Natural killer cell treated with Interleukin-12 subunit alpha and Interleukin-12 subunit beta and Interleukin-15 and Interleukin-18, amount 100 ng/mL, for 72 hours (primary cell): ENCODE data around the gene POU2F2. TPM values are rescaled to one million over a fixed set of nuclear protein-coding genes. Genes with fewer than 3 reads are reported as not detected.
"Not testable (repeated sequence)": the region's sequence is repeated elsewhere in the genome, so short reads cannot be mapped to it uniquely, and the experiment has no call there.

Source experiments
- ATAC-seq, 2 donors: fragments of 150-1000 bp; cut with Tn5 transposase in 1 of 2; sonication (Bioruptor Pico), chemical (Tn5 transposase) in 1 of 2; 2 replicates each; pipeline ENCODE4 v1.10.0; 2021
- DNase-seq: peaks from one replicate; pipeline ENCODE4 v3.0.0; 2022; ENCODE audit warnings: low spot score
- H3K27ac Mint-ChIP-seq, 2 donors: 1 replicate in 1 of 2; 2 replicates in 1 of 2; pipeline ENCODE4 v1.8.0; 2022; ENCODE audit warnings: mixed read lengths in 2 of 2, mild to moderate bottlenecking in 1 of 2, moderate library complexity in 1 of 2
- H3K27me3 Mint-ChIP-seq, 2 donors: 1 replicate in 1 of 2; 2 replicates in 1 of 2; pipeline ENCODE4 v1.8.0; 2022; ENCODE audit warnings: mixed read lengths in 2 of 2
- H3K36me3 Mint-ChIP-seq: one replicate; pipeline ENCODE4 v1.8.0; 2022; ENCODE audit warnings: mixed read lengths
- H3K4me1 Mint-ChIP-seq, 2 donors: 1 replicate in 1 of 2; 2 replicates in 1 of 2; pipeline ENCODE4 v1.8.0; 2022; ENCODE audit warnings: low read depth in 2 of 2, mixed read lengths in 2 of 2, mild to moderate bottlenecking in 1 of 2
- H3K4me3 Mint-ChIP-seq: one replicate; pipeline ENCODE4 v1.8.0; 2022; ENCODE audit warnings: mixed read lengths
- H3K9me3 Mint-ChIP-seq: 2 replicates; pipeline ENCODE4 v1.8.0; 2022; ENCODE audit warnings: mixed read lengths
- total RNA-seq, 2 donors: library from RNA; stranded (reverse); gene quantifications; one replicate each; pipeline ENCODE4 v1.2.3, GENCODE V29; 2022

The POU2F2 gene
- total RNA-seq, 2 donors from 2014 or later = 21.6 to 30.5 TPM

DNA sequence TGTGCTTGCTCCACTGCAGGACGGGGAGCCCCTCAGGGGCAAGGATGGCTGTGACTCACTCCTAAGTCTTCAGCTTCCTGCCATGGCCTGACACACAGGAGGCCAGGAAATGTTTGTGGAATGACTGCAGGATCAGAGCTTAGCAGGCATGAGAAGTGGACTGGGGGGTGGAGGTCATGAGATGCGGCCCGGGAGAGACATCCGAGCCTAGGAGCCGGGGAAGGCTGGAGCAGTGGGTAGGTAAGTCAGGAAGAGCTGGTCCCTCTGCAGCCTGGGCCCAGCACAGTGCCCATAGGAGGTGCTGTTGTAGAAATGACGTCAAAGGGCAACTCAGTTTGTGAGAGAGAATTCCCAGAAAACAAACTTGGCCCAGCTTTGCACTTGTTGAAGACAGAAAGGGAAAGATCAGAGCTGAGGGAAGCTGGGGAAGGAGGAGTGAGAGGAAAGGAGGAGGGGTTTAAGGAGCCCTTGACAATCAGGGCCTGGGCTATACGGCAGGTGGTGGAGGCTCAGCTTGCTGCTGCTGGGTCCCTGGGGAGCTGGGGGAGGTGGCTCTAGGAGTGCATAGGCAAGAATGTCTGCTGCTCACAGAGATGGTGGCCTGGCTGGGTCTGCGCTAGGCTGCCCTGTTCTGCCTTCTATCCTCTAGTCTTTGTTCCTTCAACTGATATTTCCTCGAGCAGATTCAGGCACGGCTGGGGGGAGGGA, 18.5 kb downstream of the POU2F2 start:
- H3K9me3 Mint-ChIP-seq = no peaks in the 10 kb centered on the region
- no peaks in the 10 kb centered on the region for H3K27me3 Mint-ChIP-seq
- H3K4me3 Mint-ChIP-seq = no peak overlapping the region
- H3K36me3 Mint-ChIP-seq = peaks cover 7% of the 10 kb centered on the region
- ATAC-seq (peak in 1 of 2 donors; percentile 20), DNase-seq (no peak)
- H3K27ac Mint-ChIP-seq = peak overlapping the region; percentile 31 to 81
- H3K4me1 Mint-ChIP-seq = peaks cover 22 to 26% of the 10 kb centered on the region in 2 donors

DNA sequence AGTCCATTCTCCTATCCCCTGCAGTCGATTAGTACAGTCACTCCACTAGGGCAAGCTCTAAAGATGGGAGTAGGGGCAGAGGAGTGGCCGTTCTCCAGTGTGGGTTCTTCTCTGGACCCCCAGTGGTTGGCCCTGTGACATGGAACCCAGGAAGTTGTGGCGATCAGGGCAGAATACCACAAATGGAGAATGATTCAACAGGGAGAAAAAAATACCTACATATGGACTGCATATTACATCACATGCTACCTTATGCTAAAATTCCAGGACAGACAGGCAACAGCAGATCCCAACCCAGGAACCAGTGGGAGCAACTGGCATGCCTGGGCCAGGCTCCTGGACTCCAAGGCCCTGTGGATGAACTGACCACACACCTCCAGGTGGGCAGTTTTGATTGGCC, 20.4 kb downstream of the POU2F2 start:
- H3K9me3 Mint-ChIP-seq = no peaks in the 10 kb centered on the region
- DNase-seq = no peak

DNA sequence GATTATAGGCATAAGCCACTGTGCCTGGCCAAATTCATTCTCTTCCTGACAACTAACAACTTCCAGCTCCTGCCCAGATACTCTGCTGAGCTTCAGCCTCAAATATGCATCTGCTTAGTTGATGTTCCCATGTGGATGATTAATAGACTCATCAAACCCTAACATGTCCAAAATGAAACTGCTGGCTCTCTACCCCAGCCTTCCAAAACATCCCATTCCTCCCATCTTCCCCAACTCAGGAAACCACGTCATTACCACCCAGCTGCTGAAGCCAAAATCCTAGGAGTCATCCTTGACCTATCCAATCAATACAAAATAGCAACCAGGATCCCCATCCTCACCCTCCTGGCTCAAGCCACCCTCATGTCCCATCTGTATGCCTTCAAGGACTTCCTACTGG, 20.9 kb downstream of the POU2F2 start:
- peaks cover 27 to 29% of the 10 kb centered on the region in 2 donors for H3K4me1 Mint-ChIP-seq
- no peak overlapping the region for H3K4me3 Mint-ChIP-seq
- DNase-seq (no peak), ATAC-seq (no peak)
- H3K27me3 Mint-ChIP-seq = no peaks in the 10 kb centered on the region
- peaks cover 7% of the 10 kb centered on the region for H3K36me3 Mint-ChIP-seq
- H3K27ac Mint-ChIP-seq = peak overlapping the region; percentile 8 to 76
- no peaks in the 10 kb centered on the region for H3K9me3 Mint-ChIP-seq

More for the DNA sequence above, 20.4 kb downstream of the POU2F2 start:
- peak overlapping the region; percentile 8 to 76 for H3K27ac Mint-ChIP-seq
- H3K4me3 Mint-ChIP-seq = no peak overlapping the region
- H3K27me3 Mint-ChIP-seq = no peaks in the 10 kb centered on the region
- no peak for ATAC-seq
- peaks cover 7% of the 10 kb centered on the region for H3K36me3 Mint-ChIP-seq
- H3K4me1 Mint-ChIP-seq = peaks cover 27 to 29% of the 10 kb centered on the region in 2 donors

DNA sequence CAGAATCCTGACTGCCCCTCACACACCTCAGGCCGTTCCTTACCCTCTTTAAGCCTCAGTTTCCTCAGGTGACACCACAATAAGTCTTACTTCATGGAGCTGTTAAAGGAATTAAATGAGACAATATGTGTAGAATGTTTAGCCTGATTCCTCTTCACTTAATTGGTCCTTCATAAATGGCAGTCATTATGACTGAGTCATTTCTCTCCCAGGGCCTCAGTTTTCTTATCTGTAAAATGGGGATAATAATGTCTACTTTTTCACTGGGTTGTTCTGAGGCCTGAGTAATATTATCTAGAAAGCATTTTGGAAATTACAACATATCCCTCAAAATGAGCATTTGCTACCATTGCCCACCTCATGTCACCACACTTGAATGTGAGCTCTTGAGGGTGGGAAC, 21.6 kb downstream of the POU2F2 start:
- Mint-ChIP-seq H3K4me1 (peaks cover 31 to 32% of the 10 kb centered on the region in 2 donors), H3K27me3 (no peaks in the 10 kb centered on the region), H3K36me3 (peaks cover 3% of the 10 kb centered on the region)

DNA sequence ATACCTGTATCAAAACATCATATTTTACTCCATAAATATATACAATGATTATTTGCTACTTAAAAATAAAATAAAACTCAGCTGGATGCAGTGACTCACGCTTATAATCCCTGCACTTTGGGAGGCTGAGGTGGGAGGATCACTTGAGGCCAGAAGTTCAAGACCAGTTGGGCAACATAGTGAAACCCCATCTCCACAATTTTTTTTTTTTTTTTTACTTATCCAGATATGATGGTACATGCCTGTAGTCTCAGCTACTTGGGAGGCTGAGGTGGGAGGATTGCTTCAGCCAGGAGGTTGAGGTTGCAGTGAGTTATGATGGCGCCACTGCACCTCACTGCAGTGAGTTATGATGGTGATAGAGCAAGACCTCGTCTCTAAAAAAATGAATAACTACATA, 22.4 kb downstream of the POU2F2 start:
- DNase-seq (no peak), ATAC-seq (no peak)
- H3K27ac Mint-ChIP-seq = no peak overlapping the region
- H3K27me3 Mint-ChIP-seq = no peaks in the 10 kb centered on the region
- H3K4me1 Mint-ChIP-seq = peaks cover 35 to 40% of the 10 kb centered on the region in 2 donors
- no peaks in the 10 kb centered on the region for H3K9me3 Mint-ChIP-seq
- H3K4me3 Mint-ChIP-seq = no peak overlapping the region
- H3K36me3 Mint-ChIP-seq = no peaks in the 10 kb centered on the region

More for the DNA sequence above, 21.6 kb downstream of the POU2F2 start:
- Mint-ChIP-seq H3K9me3 (no peaks in the 10 kb centered on the region), H3K27ac (peak overlapping the region; percentile 8 to 76), H3K4me3 (no peak overlapping the region)
- DNase-seq (no peak), ATAC-seq (no peak)

DNA sequence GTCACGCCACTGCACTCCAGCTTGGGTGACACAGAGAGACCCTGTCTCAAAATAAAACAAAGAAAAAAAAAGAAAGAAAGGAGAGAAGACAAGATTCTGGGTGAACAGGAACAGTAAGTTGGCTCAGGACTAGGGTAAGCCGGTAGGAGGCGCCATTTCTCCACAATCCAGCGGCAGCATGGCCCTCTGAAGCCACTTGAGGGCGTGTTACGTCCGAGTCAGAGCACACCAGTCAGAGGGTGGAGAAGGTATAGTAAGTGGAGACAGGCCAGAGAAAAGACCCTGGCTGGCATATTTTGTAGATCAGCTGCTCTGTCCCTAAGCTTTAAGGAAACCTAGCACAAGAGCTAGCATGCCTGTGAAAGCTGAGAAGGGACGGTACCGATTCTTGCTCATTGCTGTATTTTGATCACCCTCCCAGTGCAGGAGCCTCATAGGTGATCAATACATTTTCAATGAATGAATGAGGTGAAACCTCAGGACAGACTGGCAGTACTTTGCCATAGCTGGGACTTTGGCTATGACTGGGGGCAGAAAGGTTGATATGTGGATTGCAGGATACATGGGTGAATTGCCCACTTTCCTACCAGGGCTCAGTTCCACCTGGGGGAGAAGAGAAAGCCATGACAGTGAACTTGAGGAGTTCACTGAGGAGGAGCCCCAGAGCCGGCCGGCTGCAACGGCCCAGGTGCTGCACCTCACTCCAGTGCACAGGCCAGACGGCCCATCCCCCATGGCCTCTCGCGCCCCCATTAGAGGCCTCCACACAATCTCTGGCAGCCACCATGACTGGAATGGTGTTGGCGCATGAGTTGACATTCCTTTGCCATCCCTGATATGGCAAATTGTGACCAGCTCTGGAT, 23.5 kb downstream of the POU2F2 start:
- no peaks in the 10 kb centered on the region for H3K27me3 Mint-ChIP-seq
- no peaks in the 10 kb centered on the region for H3K36me3 Mint-ChIP-seq
- H3K4me1 Mint-ChIP-seq = peaks cover 36 to 37% of the 10 kb centered on the region in 2 donors
- peak; percentile 87 for DNase-seq
- peak overlapping the region in 1 of 2 donors; percentile 14 for H3K27ac Mint-ChIP-seq
- no peaks in the 10 kb centered on the region for H3K9me3 Mint-ChIP-seq
- peak; percentile 90 to 94 for ATAC-seq
- no peak overlapping the region for H3K4me3 Mint-ChIP-seq

DNA sequence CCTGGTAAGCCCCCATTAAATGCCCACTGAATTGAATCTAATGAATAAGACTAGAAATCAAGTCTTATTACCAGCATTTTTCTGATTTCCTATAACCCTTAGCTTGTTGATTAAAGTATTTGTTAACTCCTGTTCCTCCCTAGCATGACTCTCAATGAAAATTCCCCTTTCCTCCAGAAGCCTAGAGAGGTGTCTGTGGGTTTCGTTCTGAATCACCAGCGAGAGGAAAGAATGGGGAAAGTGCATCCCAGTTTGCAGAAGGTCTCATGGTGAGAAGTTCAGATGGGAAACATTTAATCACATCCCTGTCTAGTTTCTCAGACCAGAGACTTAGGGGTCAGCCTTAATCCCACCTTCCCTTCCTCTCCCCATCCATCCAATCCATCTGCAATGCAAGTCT, 26.9 kb downstream of the POU2F2 start:
- Mint-ChIP-seq H3K27me3 (no peaks in the 10 kb centered on the region), H3K27ac (peak overlapping the region in 1 of 2 donors; percentile 62), H3K9me3 (no peaks in the 10 kb centered on the region), H3K4me1 (peaks cover 19 to 24% of the 10 kb centered on the region in 2 donors), H3K4me3 (peak overlapping the region; percentile 9), H3K36me3 (no peaks in the 10 kb centered on the region)
- DNase-seq = no peak
- ATAC-seq = no peak

DNA sequence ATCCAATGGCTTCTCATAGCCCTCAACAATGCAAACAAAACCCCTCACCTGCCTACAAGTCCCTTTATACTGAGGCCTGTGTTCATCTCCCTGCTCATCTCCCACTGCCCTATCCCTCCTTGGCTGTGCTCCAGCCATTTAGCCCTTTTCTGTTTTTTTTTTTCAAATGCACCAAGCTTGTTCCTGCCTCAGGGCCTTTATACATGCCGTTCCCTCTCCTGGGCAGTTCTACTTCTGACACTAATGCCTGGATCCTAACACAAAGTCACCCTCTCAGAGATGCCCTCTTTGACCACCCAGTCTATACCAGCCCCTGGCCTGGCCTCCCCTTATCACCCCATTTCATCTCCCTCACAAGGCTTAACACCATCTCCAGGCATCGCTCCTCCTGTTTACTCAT, 29.4 kb downstream of the POU2F2 start:
- H3K27ac Mint-ChIP-seq = no peak overlapping the region
- ATAC-seq = no peak
- no peak overlapping the region for H3K4me3 Mint-ChIP-seq
- H3K9me3 Mint-ChIP-seq = no peaks in the 10 kb centered on the region
- no peak for DNase-seq
- no peaks in the 10 kb centered on the region for H3K36me3 Mint-ChIP-seq
- no peaks in the 10 kb centered on the region for H3K27me3 Mint-ChIP-seq
- peaks cover 13 to 18% of the 10 kb centered on the region in 2 donors for H3K4me1 Mint-ChIP-seq

DNA sequence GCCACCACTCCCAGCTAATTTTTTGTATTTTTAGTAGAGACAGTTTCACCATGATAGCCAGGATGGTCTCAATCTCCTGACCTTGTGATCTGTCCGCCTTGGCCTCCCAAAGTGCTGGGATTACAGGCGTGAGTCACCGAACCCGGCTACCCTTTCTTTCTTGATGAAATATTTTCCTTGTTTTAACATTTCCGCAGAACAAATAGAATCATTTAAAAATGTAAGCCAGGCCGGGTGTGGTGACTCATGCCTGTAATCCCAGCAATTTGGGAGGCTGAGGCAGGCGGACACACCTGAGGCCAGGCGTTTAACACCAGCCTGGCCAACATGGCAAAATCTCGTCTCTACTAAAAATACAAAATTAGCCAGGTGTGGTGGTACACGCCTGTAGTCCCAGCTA, 32.0 kb downstream of the POU2F2 start:
- H3K27me3 Mint-ChIP-seq, H3K4me3 Mint-ChIP-seq, DNase-seq, ATAC-seq, H3K27ac Mint-ChIP-seq, H3K36me3 Mint-ChIP-seq, H3K9me3 Mint-ChIP-seq: not testable (repeated sequence)
- H3K4me1 Mint-ChIP-seq = peaks cover 4 to 10% of the 10 kb centered on the region in 2 donors

DNA sequence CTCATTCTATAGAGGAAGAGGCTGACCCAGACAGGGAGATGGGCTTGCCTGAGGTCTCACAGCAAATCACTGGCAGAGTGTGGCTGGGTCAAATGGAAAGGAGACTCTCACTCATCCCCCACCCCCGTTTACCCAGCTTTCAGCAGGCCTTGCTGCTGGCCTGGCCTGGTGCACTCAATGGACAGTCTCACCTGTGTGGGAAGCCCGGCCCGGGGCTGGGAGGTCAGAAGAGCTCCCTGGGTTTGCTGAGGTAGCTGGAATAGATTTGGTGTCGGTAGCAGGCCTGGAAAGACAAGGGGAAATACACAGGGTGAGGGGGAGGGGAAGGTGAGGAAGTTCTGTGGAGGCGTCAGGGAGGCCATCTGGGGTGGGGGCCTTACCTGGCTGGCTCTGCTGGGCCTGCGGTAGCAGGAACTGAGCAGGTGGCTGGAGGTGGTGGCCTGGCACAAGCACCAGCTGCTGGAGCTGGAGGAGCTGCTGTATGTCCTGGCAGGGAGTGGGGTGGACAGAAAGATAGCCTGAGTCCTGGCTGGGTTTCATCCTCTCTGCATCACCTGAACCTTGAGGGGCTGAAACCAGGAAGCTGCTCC, 32.8 kb downstream of the POU2F2 start:
- Mint-ChIP-seq H3K27me3 (no peaks in the 10 kb centered on the region), H3K27ac (no peak overlapping the region), H3K9me3 (no peaks in the 10 kb centered on the region), H3K36me3 (peaks cover 3% of the 10 kb centered on the region), H3K4me3 (no peak overlapping the region), H3K4me1 (peaks cover 0 to 5% of the 10 kb centered on the region in 2 donors)
- no peak for ATAC-seq
- DNase-seq = no peak

DNA sequence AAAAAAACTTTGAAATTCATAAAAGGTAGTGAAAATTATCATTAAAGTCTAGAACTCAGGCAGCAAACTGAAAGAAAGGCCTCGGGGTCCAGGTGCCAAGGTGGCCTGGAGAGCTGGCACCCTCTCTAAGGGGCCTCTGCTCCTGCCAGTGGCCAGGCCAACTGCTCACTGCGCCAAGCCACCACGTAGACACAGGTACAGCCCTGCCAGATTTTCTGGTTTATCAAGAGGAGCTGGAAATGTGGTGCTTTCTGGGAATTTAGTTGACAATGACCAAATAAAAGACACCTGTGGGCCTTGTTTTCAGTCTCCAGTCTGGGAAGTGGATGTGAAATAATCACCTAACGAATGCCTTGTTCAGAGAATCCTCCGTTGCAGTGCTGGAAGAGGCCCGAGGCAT, 33.5 kb downstream of the POU2F2 start:
- no peak for ATAC-seq
- peaks cover 6% of the 10 kb centered on the region for H3K36me3 Mint-ChIP-seq
- H3K27ac Mint-ChIP-seq = no peak overlapping the region
- H3K4me1 Mint-ChIP-seq = peaks cover 0 to 2% of the 10 kb centered on the region in 2 donors
- no peak overlapping the region for H3K4me3 Mint-ChIP-seq
- H3K9me3 Mint-ChIP-seq = no peaks in the 10 kb centered on the region
- no peaks in the 10 kb centered on the region for H3K27me3 Mint-ChIP-seq
- DNase-seq = peak; percentile 28

DNA sequence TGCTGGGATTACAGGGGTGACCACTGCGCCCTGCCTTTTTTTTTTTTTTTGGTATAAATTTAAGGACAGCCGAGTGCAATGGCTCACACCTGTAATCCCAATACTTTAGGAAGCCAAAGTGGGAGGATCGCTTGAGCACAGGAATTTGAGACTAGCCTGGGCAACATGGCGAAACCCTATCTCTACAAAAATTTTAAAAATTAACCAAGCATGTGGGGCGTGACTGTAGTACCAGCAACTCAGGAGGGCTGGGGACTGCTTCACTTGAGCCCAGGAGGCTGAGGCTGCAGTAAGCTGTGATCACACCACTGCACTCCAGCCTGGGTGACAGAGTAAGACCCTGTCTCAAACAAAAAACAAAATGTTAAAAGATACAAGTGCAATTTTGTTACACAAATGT, 34.8 kb downstream of the POU2F2 start:
- Mint-ChIP-seq H3K4me1 (peaks cover 0 to under 1% of the 10 kb centered on the region in 2 donors), H3K27ac (no peak overlapping the region), H3K27me3 (no peaks in the 10 kb centered on the region), H3K36me3 (peaks cover 6% of the 10 kb centered on the region), H3K4me3 (no peak overlapping the region), H3K9me3 (no peaks in the 10 kb centered on the region)
- DNase-seq = no peak
- no peak for ATAC-seq

DNA sequence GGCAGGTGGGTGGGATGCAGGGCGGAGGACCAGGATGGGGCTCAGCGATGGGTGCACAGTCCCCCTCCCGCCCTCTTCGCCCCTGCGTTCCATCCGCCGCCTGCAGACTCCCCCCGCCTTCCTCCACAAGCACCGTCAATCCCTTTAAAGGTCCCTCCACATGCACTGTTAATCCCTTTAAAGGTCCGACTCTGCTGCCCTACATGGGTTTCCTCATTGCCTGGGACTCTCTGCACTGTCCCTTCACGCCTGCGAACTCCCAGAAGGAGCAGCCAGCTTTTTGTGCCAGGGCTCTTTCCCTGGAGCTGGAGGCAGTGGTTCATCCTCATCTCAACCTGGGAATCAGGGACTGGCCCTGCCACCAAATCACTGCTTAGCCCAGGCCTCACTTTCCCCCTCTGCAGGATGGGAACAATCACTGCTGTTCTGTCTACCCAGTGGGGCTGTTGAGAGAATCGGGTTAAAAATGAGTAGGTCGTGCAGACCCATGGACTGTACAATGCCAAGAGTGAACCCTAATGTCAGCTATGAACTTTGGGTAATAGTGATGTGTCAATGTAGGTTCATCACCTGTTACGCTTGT, 35.9 kb downstream of the POU2F2 start:
- Mint-ChIP-seq H3K4me3 (no peak overlapping the region), H3K27ac (no peak overlapping the region), H3K4me1 (peaks cover 0 to 3% of the 10 kb centered on the region in 2 donors), H3K27me3 (no peaks in the 10 kb centered on the region), H3K9me3 (no peaks in the 10 kb centered on the region), H3K36me3 (peaks cover 6% of the 10 kb centered on the region)
- no peak for ATAC-seq
- DNase-seq = no peak
